Measurements from ENCODE around the gene SMAGP.

GRCh38 chr12:51264297-51264696, 5.9 kb downstream of the SMAGP start:
- no peak for TF ChIP-seq TAF1 (IDR thresholded peaks at IDR 0.05; ENCODE audit: borderline replicate concordance, insufficient read depth, low read length)
- no peak for TF ChIP-seq SIN3A (IDR thresholded peaks at IDR 0.05; ENCODE audit: borderline replicate concordance, insufficient read depth, low read length)
- TF ChIP-seq FOXP2 (optimal IDR thresholded peaks at IDR 0.05; ENCODE audit: borderline replicate concordance, extremely low read depth, extremely low read length, insufficient read depth) = no peak

Data from PFSK-1 (cell line).